Epithelial cell of proximal tubule (primary cell): ENCODE results near the gene CELA2A. TPM values are rescaled to one million over a fixed set of nuclear protein-coding genes. Genes with fewer than 3 reads are reported as not detected.
"Not testable (repeated sequence)": the region's sequence is repeated elsewhere in the genome, so short reads cannot be mapped to it uniquely, and the experiment has no call there.

ENCODE experiments used
- DNase-seq: peaks from one replicate; pipeline ENCODE4 v3.0.0-alpha.2; 2011; ENCODE audit warnings: low read depth
- H3K4me3 ChIP-seq: 2 replicates; pipeline ENCODE4 v1.5.1; 2011; ENCODE audit warnings: low read depth, mild to moderate bottlenecking, low read length
- total RNA-seq: library from RNA; depleted of rRNA; stranded (reverse); fragments of >200 nt; gene quantifications from 2 replicates; pipeline ENCODE4 v1.2.3, GENCODE V29; 2015
- TF ChIP-seq, protein P1 (sequence below): conservative IDR thresholded peaks from 2 replicates; pipeline ENCODE4 v1.5.1; 2012; ENCODE audit warnings: low read depth, mild to moderate bottlenecking, low read length

The CELA2A gene
- total RNA-seq, 1 donor from 2014 or later: not detected

DNA sequence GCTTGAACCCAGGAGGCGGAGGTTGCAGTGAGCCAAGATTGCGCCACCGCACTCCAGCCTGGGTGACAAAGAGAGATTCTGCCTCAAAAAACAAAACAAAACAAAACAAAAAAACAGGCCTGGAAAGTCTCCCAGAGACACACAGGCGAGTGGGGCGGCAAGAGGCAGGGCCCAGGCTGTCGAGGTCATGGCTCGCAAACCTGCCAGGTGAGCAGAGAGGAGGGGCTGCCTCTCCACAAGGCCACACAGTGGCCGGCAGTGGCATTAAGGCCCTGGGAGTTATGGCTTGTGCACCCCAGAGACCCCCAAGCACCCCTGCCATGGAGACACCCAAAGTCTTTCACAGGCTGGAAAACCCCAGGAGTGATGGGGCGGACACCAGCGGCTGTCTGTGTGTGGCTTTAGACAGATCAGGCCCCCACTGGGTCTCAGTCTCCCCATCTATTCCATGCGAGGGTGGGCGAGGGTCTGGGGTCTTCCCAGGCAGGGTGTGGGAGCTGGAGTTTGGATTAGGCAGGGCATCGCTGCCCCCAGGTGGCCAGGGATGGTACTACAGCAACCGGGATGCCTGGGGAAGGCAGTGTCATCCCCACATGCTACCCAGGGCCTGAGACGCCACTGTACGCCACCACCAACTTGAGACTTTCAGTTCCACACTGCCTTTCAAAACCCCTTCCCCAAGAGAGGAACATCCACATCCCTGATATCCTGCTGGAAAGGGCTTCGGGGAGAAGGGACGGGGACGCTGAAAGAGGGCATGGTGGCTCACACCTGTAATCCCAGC lies 25.6 kb upstream of the CELA2A start:
- TF ChIP-seq, protein P1, sequence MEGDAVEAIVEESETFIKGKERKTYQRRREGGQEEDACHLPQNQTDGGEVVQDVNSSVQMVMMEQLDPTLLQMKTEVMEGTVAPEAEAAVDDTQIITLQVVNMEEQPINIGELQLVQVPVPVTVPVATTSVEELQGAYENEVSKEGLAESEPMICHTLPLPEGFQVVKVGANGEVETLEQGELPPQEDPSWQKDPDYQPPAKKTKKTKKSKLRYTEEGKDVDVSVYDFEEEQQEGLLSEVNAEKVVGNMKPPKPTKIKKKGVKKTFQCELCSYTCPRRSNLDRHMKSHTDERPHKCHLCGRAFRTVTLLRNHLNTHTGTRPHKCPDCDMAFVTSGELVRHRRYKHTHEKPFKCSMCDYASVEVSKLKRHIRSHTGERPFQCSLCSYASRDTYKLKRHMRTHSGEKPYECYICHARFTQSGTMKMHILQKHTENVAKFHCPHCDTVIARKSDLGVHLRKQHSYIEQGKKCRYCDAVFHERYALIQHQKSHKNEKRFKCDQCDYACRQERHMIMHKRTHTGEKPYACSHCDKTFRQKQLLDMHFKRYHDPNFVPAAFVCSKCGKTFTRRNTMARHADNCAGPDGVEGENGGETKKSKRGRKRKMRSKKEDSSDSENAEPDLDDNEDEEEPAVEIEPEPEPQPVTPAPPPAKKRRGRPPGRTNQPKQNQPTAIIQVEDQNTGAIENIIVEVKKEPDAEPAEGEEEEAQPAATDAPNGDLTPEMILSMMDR: peak; percentile 92
- no peak overlapping the region for H3K4me3 ChIP-seq
- DNase-seq: no peak

DNA sequence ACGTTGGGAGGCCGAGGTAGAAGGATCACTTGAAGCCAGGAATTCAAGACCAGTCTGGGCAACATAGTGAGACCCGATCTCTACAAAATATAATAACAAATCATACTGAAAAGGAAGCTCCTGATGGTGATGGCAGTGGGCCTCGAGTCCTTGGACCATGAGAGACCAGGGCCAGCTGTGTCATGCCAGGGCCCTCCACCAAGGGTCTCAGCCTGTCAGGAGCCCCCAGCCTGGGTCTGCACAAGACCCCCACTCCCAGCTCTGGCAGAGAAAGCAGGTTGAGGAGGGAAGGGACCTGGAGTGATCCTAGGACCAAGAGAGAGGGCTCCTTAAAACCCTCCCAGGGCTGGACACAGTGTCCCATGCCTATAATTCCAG lies 25.0 kb upstream of the CELA2A start:
- TF ChIP-seq, protein P1: no peak
- no peak for DNase-seq
- H3K4me3 ChIP-seq: no peak overlapping the region

DNA sequence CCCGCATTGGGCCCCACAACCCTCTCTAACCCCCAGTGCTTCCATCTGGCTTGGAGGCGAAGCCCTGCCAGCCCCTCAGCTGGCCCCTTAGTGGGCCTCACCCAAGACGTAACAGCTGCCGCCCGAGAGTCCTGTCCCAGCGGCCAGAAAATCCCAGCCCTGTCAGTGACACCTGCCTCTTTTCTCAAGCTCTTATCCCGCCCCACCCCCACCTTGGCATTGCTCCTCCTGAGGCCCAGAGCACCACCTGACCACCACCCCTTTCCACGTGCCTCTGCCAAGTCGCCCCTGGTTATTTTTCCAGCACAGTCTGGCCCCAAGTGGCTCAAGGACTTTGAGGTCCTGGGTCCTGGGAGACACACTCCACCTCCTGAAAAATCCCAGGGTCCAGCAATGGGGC lies 24.2 kb upstream of the CELA2A start:
- no peak for DNase-seq
- TF ChIP-seq, protein P1: no peak
- no peak overlapping the region for H3K4me3 ChIP-seq

DNA sequence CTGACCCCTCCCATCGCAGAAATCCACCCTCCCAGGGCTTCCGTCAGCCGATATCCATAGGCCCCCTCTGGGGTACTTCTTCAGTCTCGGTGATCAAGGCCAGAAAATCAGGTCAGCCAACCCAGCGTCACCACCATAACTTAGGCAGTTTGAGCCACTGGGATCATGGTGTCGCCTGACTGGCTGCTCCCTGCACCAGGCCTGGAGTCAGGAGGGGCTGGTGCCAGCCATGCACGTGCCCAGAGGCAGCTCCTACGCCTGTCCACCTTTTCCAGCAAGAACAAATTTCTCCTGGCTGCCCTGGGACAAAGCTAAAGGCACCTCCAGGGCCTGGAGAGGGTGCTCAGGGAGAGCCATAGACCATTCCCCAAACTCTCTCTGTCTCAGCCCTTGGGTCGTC lies 23.1 kb upstream of the CELA2A start:
- no peak for DNase-seq
- no peak overlapping the region for H3K4me3 ChIP-seq
- TF ChIP-seq, protein P1: no peak

DNA sequence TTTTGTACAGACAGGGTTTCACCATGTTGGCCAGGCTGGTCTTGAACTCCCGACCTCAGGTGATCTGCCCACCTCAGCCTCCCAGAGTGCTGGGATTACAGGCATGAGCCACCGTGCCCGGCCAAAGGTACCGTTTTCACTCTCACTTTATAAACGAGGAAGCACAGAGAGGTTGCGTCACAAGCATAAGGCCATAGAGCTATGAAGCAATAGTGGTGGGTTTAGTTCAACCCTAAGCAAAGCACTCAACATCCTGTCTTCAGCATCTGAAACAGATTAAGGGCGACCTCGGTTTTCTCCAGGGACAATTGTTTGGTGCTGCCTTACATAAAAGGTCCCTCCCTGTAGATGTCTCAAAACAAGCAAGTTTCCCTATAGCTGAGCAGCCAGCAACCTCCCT lies 21.8 kb upstream of the CELA2A start:
- H3K4me3 ChIP-seq, DNase-seq: not testable (repeated sequence)

DNA sequence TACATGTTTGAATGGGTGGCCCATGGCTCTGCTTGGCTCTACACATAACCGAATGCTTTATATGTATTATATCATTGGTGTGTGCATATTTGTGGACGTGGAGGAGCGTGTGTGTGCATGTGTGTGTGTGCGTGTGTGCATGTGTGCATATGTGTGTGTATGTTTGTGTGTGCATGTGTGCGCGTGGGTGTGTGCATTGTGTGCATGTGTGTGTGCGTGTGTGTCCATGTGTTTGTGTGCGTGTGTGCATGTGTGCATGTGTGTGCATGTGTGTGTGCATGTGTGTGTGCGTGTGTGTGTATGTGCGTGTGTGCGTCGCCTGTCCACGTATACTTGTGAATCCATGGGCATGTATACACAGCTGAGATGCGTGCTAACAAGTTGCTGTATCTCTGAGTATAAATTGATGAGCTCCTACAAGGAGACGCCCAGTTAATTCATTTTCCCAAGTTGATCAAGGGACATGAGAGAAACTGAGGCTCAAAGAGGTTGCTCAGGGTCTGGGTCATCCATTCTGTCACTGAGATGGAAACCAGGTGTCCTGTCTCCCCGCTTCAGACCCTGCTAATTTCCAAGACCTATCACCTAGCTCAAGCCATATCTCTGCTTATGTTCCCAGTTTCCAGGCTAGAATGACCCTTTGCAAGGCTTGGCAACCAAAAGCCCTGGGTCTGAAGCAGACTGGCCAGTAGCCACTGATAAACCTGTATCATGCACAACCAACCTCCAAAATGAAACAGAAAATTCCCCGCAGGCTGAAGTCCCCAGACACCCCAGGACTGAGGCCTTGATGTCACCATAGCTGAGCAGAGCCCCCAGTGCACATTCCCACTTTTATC lies 21.1 kb upstream of the CELA2A start:
- TF ChIP-seq, protein P1: no peak
- no peak overlapping the region for H3K4me3 ChIP-seq
- DNase-seq: no peak

DNA sequence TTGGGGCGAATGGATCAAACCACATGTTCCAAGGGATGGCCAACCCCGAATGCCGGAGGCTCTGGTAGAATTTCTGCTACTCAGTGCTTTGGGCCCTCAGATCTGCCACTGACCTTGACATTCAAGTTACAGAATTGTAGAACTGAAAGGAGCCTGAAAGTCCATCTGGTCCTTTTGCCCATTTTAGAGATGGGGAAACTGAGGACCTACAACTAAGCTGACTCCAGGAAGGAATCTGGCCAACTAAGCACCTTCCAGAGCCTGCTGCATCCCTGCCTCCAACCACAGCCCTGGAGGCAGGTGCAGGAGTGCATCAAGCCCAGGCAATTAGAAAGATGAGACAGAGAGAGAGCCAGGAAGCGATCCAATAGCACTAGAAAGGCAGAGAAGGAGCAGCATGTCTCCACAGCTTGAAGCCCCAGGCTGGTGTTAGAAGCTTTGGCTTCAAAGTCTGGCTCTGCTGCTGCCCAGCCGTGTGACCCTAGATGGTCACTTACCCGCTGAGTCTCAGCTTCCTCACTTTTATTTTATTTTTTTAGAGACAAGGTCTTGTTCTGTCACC lies 19.6 kb upstream of the CELA2A start:
- no peak overlapping the region for H3K4me3 ChIP-seq
- TF ChIP-seq, protein P1: no peak

More for the DNA sequence above, 19.6 kb upstream of the CELA2A start:
- DNase-seq: no peak
